H1 (cell line): Measurements from ENCODE around the gene BTBD8. TPM values are rescaled to one million over a fixed set of nuclear protein-coding genes. Genes with fewer than 3 reads are reported as not detected.

ENCODE experiments used
- CTCF ChIA-PET: fragments of 300-600 bp; sonication (Branson Sonifier 250); formaldehyde crosslinking; loops from one replicate; lab custom pipeline; 2021; ENCODE audit not compliant: partially characterized antibody; lab: Charles Lee
- POLR2A ChIA-PET: fragments of 300-600 bp; sonication (Branson Sonifier 250); formaldehyde crosslinking; loops from one replicate; lab custom pipeline; 2021; ENCODE audit warnings: inconsistent platforms; ENCODE audit not compliant: partially characterized antibody; lab: Charles Lee
- DNase-seq, 2 experiments: peaks; one replicate each; pipeline versions ENCODE4 v3.0.0 to v3.0.0-alpha.2; 2010 to 2022; ENCODE audit warnings: low spot score in 2 of 2, low read depth in 1 of 2, mixed read lengths in 1 of 2
- FAIRE-seq: peaks from 2 replicates; lab custom pipeline; 2011; peaks lifted over from hg19 to GRCh38; lab: Jason Lieb, UNC
- H2AFZ ChIP-seq: 2 replicates; pipeline ENCODE4 v1.8.1; 2012; ENCODE audit warnings: low read length, inconsistent platforms
- H2AK5ac ChIP-seq: 2 replicates; pipeline ENCODE4 v1.6.1; 2013; ENCODE audit warnings: low read depth, low read length
- H2BK120ac ChIP-seq: replicated peaks from 2 replicates; pipeline ENCODE3; 2013; ENCODE audit warnings: low read depth, low read length, inconsistent platforms
- H2BK12ac ChIP-seq: 2 replicates; pipeline ENCODE4 v1.6.1; 2013; ENCODE audit warnings: low read depth, low read length
- H2BK15ac ChIP-seq: 2 replicates; pipeline ENCODE4 v1.6.1; 2013; ENCODE audit warnings: low read length
- H2BK20ac ChIP-seq: 2 replicates; pipeline ENCODE4 v1.6.1; 2013; ENCODE audit warnings: low read length
- H2BK5ac ChIP-seq: 2 replicates; pipeline ENCODE4 v1.6.1; 2013; ENCODE audit warnings: low read depth, low read length
- H3K14ac ChIP-seq: 2 replicates; pipeline ENCODE4 v1.6.1; 2013; ENCODE audit warnings: inconsistent platforms; ENCODE audit not compliant: insufficient read length
- H3K18ac ChIP-seq: 2 replicates; pipeline ENCODE4 v1.6.1; 2013; ENCODE audit warnings: low read length; ENCODE audit errors: extremely low read depth
- H3K23ac ChIP-seq: 2 replicates; pipeline ENCODE4 v1.6.1; 2013; ENCODE audit warnings: inconsistent platforms; ENCODE audit not compliant: insufficient read length
- H3K23me2 ChIP-seq: 2 replicates; pipeline ENCODE4 v1.6.1; 2013; ENCODE audit warnings: low read depth, low read length
- H3K27ac ChIP-seq: 2 replicates; pipeline ENCODE4 v1.6.1; 2011; ENCODE audit warnings: low read depth, low read length, inconsistent platforms
- H3K27me3 ChIP-seq, 4 experiments: replicated peaks in 1 of 4; 1 replicate in 1 of 4; 2 replicates in 3 of 4; pipeline versions ENCODE4 v1.6.1 to v1.8.1; 2011 to 2013; ENCODE audit warnings: low read length in 3 of 4, mild to moderate bottlenecking in 3 of 4, inconsistent platforms in 2 of 4, mixed read lengths in 2 of 4, moderate library complexity in 1 of 4; ENCODE audit not compliant: control insufficient read depth in 3 of 4, insufficient read depth in 3 of 4; ENCODE audit errors: extremely low read depth in 1 of 4
- H3K36me3 ChIP-seq, 4 experiments: 2 replicates each; pipeline versions ENCODE4 v1.6.1 to v1.8.1; 2011 to 2013; ENCODE audit warnings: mild to moderate bottlenecking in 4 of 4, low read length in 3 of 4, moderate library complexity in 2 of 4, control low read depth in 1 of 4, inconsistent platforms in 1 of 4; ENCODE audit not compliant: insufficient read depth in 4 of 4, control insufficient read depth in 2 of 4
- H3K4ac ChIP-seq: replicated peaks from 2 replicates; pipeline ENCODE3; 2013; ENCODE audit warnings: low read length, low read depth, mixed read lengths, inconsistent platforms; ENCODE audit not compliant: insufficient read length
- H3K4me1 ChIP-seq, 4 experiments: replicated peaks in 1 of 4; 1 replicate in 1 of 4; 2 replicates in 3 of 4; pipeline versions ENCODE4 v1.6.1 to v1.8.1; 2011 to 2013; ENCODE audit warnings: low read length in 3 of 4, inconsistent platforms in 2 of 4, mixed read lengths in 1 of 4; ENCODE audit not compliant: insufficient read depth in 4 of 4, control insufficient read depth in 3 of 4
- H3K4me2 ChIP-seq, 2 experiments: 2 replicates each; pipeline versions ENCODE4 v1.6.1 to v1.8.1; 2011 to 2013; ENCODE audit warnings: low read depth in 2 of 2, low read length in 2 of 2, control low read depth in 1 of 2, inconsistent platforms in 1 of 2, mild to moderate bottlenecking in 1 of 2; ENCODE audit not compliant: insufficient read depth in 1 of 2
- H3K4me3 ChIP-seq, 4 experiments: fragments of 200-600, 300-600 bp in 1 of 4; sonication (generic), shearing (Covaris generic), sonication (Bioruptor Twin) in 1 of 4; 2 replicates each; pipeline versions ENCODE4 v1.5.1 to v1.8.1; 2011 to 2016; ENCODE audit warnings: low read length in 4 of 4, low read depth in 3 of 4, control low read depth in 2 of 4, inconsistent platforms in 2 of 4, mild to moderate bottlenecking in 2 of 4, mixed read lengths in 1 of 4, moderate library complexity in 1 of 4; ENCODE audit not compliant: insufficient read depth in 2 of 4; ENCODE audit errors: extremely low read depth in 1 of 4
- H3K56ac ChIP-seq: replicated peaks from 2 replicates; pipeline ENCODE3; 2013; ENCODE audit warnings: low read depth, mild to moderate bottlenecking, mixed read lengths, low read length, inconsistent platforms; ENCODE audit not compliant: insufficient read length
- H3K79me1 ChIP-seq: 2 replicates; pipeline ENCODE4 v1.6.1; 2013; ENCODE audit warnings: low read depth, low read length, control low read depth
- H3K79me2 ChIP-seq, 2 experiments: 2 replicates each; pipeline versions ENCODE4 v1.6.1 to v1.8.1; 2012 to 2013; ENCODE audit warnings: low read length in 2 of 2, mild to moderate bottlenecking in 2 of 2, inconsistent platforms in 1 of 2; ENCODE audit not compliant: insufficient read depth in 2 of 2, control insufficient read depth in 1 of 2
- H3K9ac ChIP-seq, 4 experiments: replicated peaks in 1 of 4; 1 replicate in 1 of 4; 2 replicates in 3 of 4; pipeline versions ENCODE4 v1.6.1 to v1.8.1; 2011 to 2013; ENCODE audit warnings: low read depth in 3 of 4, low read length in 3 of 4, control low read depth in 2 of 4, mild to moderate bottlenecking in 2 of 4, moderate library complexity in 2 of 4, inconsistent platforms in 1 of 4; ENCODE audit errors: extremely low read depth in 1 of 4
- H3K9me3 ChIP-seq, 2 experiments: 2 replicates each; pipeline versions ENCODE4 v1.6.1 to v1.8.1; 2012 to 2013; ENCODE audit warnings: mild to moderate bottlenecking in 2 of 2, moderate library complexity in 2 of 2, control low read depth in 1 of 2, inconsistent platforms in 1 of 2, low read depth in 1 of 2, low read length in 1 of 2, mixed read lengths in 1 of 2; ENCODE audit not compliant: insufficient read depth in 2 of 2
- H4K20me1 ChIP-seq, 2 experiments: replicated peaks in 1 of 2; 2 replicates each; pipeline versions ENCODE3 to v1.8.1; 2011 to 2013; ENCODE audit warnings: inconsistent platforms in 2 of 2, low read length in 2 of 2, mild to moderate bottlenecking in 1 of 2; ENCODE audit not compliant: insufficient read depth in 2 of 2, control insufficient read depth in 1 of 2
- H4K5ac ChIP-seq: 2 replicates; pipeline ENCODE4 v1.6.1; 2013; ENCODE audit warnings: low read length, low read depth, mixed read lengths, inconsistent platforms; ENCODE audit not compliant: insufficient read length
- H4K8ac ChIP-seq: 2 replicates; pipeline ENCODE4 v1.8.0; 2013; ENCODE audit warnings: mild to moderate bottlenecking, moderate library complexity, low read length, inconsistent platforms; ENCODE audit not compliant: insufficient read depth; ENCODE audit errors: extremely low read depth
- H4K91ac ChIP-seq: replicated peaks from 2 replicates; pipeline ENCODE3; 2013; ENCODE audit warnings: low read length, mixed read lengths, inconsistent platforms; ENCODE audit not compliant: insufficient read length
- ASH2L ChIP-seq: fragments of 200-600, 300-600 bp; sonication (generic); IDR thresholded peaks from one replicate; pipeline ENCODE4 v1.7.1; 2017; ENCODE audit warnings: low read length
- CEBPB ChIP-seq: IDR thresholded peaks from 2 replicates; pipeline ENCODE4 v1.6.1; 2012; ENCODE audit warnings: low read depth, low read length
- GABPA ChIP-seq: IDR thresholded peaks from 2 replicates; pipeline ENCODE4 v1.6.1; 2011; ENCODE audit warnings: mild to moderate bottlenecking, low read length, moderate library complexity, borderline replicate concordance; ENCODE audit not compliant: insufficient read depth
- JUN ChIP-seq: IDR thresholded peaks from 2 replicates; pipeline ENCODE4 v1.6.1; 2011; ENCODE audit warnings: low read depth, mild to moderate bottlenecking, improper control_type of control experiment, low read length
- KDM5A ChIP-seq: fragments of 200-600 bp; IDR thresholded peaks from 2 replicates; pipeline ENCODE4 v1.7.1; 2012; ENCODE audit warnings: mild to moderate bottlenecking, low read length, inconsistent platforms, mixed read lengths
- POU5F1 ChIP-seq: IDR thresholded peaks from 2 replicates; pipeline ENCODE4 v1.6.1; 2011; ENCODE audit warnings: low read depth, mild to moderate bottlenecking, low read length, moderate library complexity
- RNF2 ChIP-seq: fragments of 200-900, 300-1000 bp; sonication (generic); IDR thresholded peaks from 2 replicates; pipeline ENCODE4 v1.7.1; 2016; ENCODE audit warnings: borderline replicate concordance, low read depth, mild to moderate bottlenecking, antibody characterized with exemption, low read length; ENCODE audit not compliant: poor library complexity, severe bottlenecking; ENCODE audit errors: missing control alignments
- SIRT6 ChIP-seq: IDR thresholded peaks from one replicate; pipeline ENCODE4 v1.7.1; 2012; ENCODE audit warnings: low read length, inconsistent platforms
- SP1 ChIP-seq: IDR thresholded peaks from 2 replicates; pipeline ENCODE4 v1.6.1; 2011; ENCODE audit warnings: low read depth, low read length
- TAF1 ChIP-seq: IDR thresholded peaks from 2 replicates; pipeline ENCODE4 v1.6.1; 2011; ENCODE audit warnings: mild to moderate bottlenecking, low read depth, low read length
- TAF7 ChIP-seq: optimal IDR thresholded peaks from 2 replicates; pipeline ENCODE3; 2011; ENCODE audit warnings: low read depth, mild to moderate bottlenecking, inconsistent platforms, low read length, moderate library complexity, borderline replicate concordance
- YY1 ChIP-seq: IDR thresholded peaks from 2 replicates; pipeline ENCODE4 v1.6.1; 2011; ENCODE audit warnings: low read depth, mild to moderate bottlenecking, low read length
- WGBS, 2 experiments: shearing (Covaris generic) in 1 of 2; methylation state at CpG; one replicate each; pipeline versions ENCODE4 v1.1.6 to v1.1.7; 2013 to 2015; ENCODE audit warnings: low lambda C conversion rate in 2 of 2, mixed read lengths in 2 of 2, inconsistent platforms in 1 of 2, low coverage in 1 of 2, missing lambda C conversion rate in 1 of 2; ENCODE audit not compliant: insufficient replicate concordance in 2 of 2, insufficient coverage in 1 of 2, insufficient read length in 1 of 2; ENCODE audit errors: extremely low coverage in 1 of 2, missing lambda C conversion rate in 1 of 2; 5-methylcytosine and 5-hydroxymethylcytosine counted together
- polyA plus RNA-seq, 7 experiments: library from polyadenylated mRNA; depleted of rRNA in 3 of 7; stranded (reverse) in 5 of 7; unstranded in 2 of 7; fragments of >200 nt in 5 of 7; fragments of 200-250 nt in 2 of 7; gene quantifications; 1 replicate in 5 of 7; 2 replicates in 1 of 7; 4 replicates in 1 of 7; pipeline versions ENCODE4 v1.2.1 to v1.2.3, GENCODE V29; 2011 to 2013; ENCODE audit warnings: missing spikeins in 2 of 7, mixed read lengths in 2 of 7
- total RNA-seq: library from RNA; stranded (reverse); fragmentation: NEBNext Ultra II Directional; extraction: Animal tissue kit (Norgen Biotek cat#: 25700); gene quantifications from 2 replicates; pipeline ENCODE4 v1.2.1, GENCODE V29; 2021

Gene BTBD8
- total and polyA plus RNA-seq, 2 of the 8 experiments (the other 6 are each of a cell fraction or from before 2014, with no cell fraction given): 0.44 to 2.5 TPM

GRCh38 chr1:92191726-92192125 lies 111.6 kb downstream of the BTBD8 start:
- FAIRE-seq (no peak), DNase-seq (no peak)
- Histone ChIP-seq H3K79me1 (no peaks in the 10 kb centered on the region), H3K4ac (no peak overlapping the region), H2BK15ac (no peak overlapping the region), H3K23ac (no peak overlapping the region), H3K18ac (no peak overlapping the region), H3K9me3 (no peaks in the 10 kb centered on the region), H3K4me3 (no peak overlapping the region), H3K27me3 (no peaks in the 10 kb centered on the region), H3K36me3 (no peaks in the 10 kb centered on the region), H4K8ac (no peak overlapping the region), H3K27ac (no peak overlapping the region), H3K79me2 (no peaks in the 10 kb centered on the region), H4K5ac (no peak overlapping the region), H2BK12ac (no peak overlapping the region), H3K23me2 (peaks cover 3% of the 10 kb centered on the region; the same call in 1 of the 2 replicates), H3K4me1 (peaks cover 0 to 2% (median 0%) of the 10 kb centered on the region in 4 experiments; a peak in 2 of 7 replicates), H3K56ac (no peak overlapping the region), H4K20me1 (no peaks in the 10 kb centered on the region), H2AFZ (peak overlapping the region; percentile 51), H4K91ac (no peak overlapping the region), H3K14ac (no peak overlapping the region), H2AK5ac (no peak overlapping the region), H2BK120ac (no peak overlapping the region), H3K4me2 (no peak overlapping the region), H2BK20ac (no peak overlapping the region), H3K9ac (no peak overlapping the region), H2BK5ac (no peak overlapping the region)
- ChIA-PET CTCF (interaction anchor here (0.6 to 1.2 kb wide), 2 partner anchors 24 to 52 kb away, joined by 3 read pairs; no protein-coding TSS in a partner anchor), POLR2A (interaction anchor here (1.5 kb wide), 1 partner anchor 58 kb away, joined by 3 read pairs; no protein-coding TSS in a partner anchor)
- TF ChIP-seq KDM5A (no peak), SP1 (no peak), JUN (no peak), POU5F1 (no peak), ASH2L (no peak), TAF7 (no peak), CEBPB (no peak), SIRT6 (no peak), RNF2 (no peak), GABPA (no peak), TAF1 (no peak), YY1 (no peak)
- 89% methylated on average over 2 of the region's 2 CpGs; no CpG with 5 or more reads in 1 of the 2 experiments for WGBS, 2 experiments
